ENCODE data around the gene RAB34. TPM values are rescaled to one million over a fixed set of nuclear protein-coding genes. Genes with fewer than 3 reads are reported as not detected.

The RAB34 gene
- total and polyA plus RNA-seq, 9 of the 15 experiments (the other 6 are each of a cell fraction or from before 2014, with no cell fraction given) = 0.07 to 3.8 (median 0.46) TPM; not detected in 1

- TF ChIP-seq HDAC8 (tag; IDR thresholded peaks at IDR 0.05) = no peak
- TF ChIP-seq MXD1 (CRISPR knock-in tag; IDR thresholded peaks at IDR 0.05; ENCODE audit: borderline replicate concordance, poor library complexity, severe bottlenecking) = no peak
- TF ChIP-seq PHF20 (IDR thresholded peaks at IDR 0.05; ENCODE audit: partially characterized antibody) = peak; percentile 25
- peak; percentile 24 to 81 (median 57) for TF ChIP-seq YY1 (IDR thresholded peaks at IDR 0.05; ENCODE audit: borderline replicate concordance in 1 of 3, control insufficient read depth in 1 of 3, extremely low read depth in 1 of 3, insufficient read depth in 3 of 3, insufficient read length in 1 of 3, insufficient replicate concordance in 2 of 3, low read depth in 1 of 3, low read length in 2 of 3)
- no peak for TF ChIP-seq DNMT1 (IDR thresholded peaks at IDR 0.05)
- TF ChIP-seq E2F5 (CRISPR knock-in tag; IDR thresholded peaks at IDR 0.05) = no peak
- TF ChIP-seq HDGF (IDR thresholded peaks at IDR 0.05) = peak; percentile 77; the same call in 1 of the 2 replicates
- no peak for TF ChIP-seq ZBTB9 (CRISPR knock-in tag; IDR thresholded peaks at IDR 0.05)
- no peak for TF ChIP-seq ZNF174 (CRISPR knock-in tag; IDR thresholded peaks at IDR 0.05)
- TF ChIP-seq IRF1 (CRISPR knock-in tag; IDR thresholded peaks at IDR 0.05; ENCODE audit: borderline replicate concordance) = no peak
- 0 out of 2 replicates have a peak, but pooled peaks have one; percentile 24 for TF ChIP-seq KLF13 (tag; IDR thresholded peaks at IDR 0.05; ENCODE audit: borderline replicate concordance, low read depth)
- no peak for TF ChIP-seq ZNF764 (CRISPR knock-in tag; IDR thresholded peaks at IDR 0.05; ENCODE audit: low read depth)
- TF ChIP-seq ZNF395 (CRISPR knock-in tag; IDR thresholded peaks at IDR 0.05) = no peak
- TF ChIP-seq ZC3H4 (CRISPR knock-in tag; IDR thresholded peaks at IDR 0.05; ENCODE audit: borderline replicate concordance) = no peak
- TF ChIP-seq CBX3 (IDR thresholded peaks at IDR 0.05; ENCODE audit: borderline replicate concordance in 1 of 2, low read length in 2 of 2) = no peak; a peak in 1 of 3 replicates
- no peak for TF ChIP-seq KLF1 (tag; IDR thresholded peaks at IDR 0.05)
- TF ChIP-seq RFX5 (IDR thresholded peaks at IDR 0.05; ENCODE audit: low read depth, low read length) = no peak
- TF ChIP-seq NFIC (IDR thresholded peaks at IDR 0.05) = no peak
- no peak for TF ChIP-seq SREBF2 (CRISPR knock-in tag; IDR thresholded peaks at IDR 0.05)
- peak; percentile 73 to 78 for TF ChIP-seq NRF1 (conservative IDR thresholded peaks at IDR 0.05 in 1 of 2, IDR thresholded peaks at IDR 0.05 in 1 of 2)
- peak; percentile 15; the same call in 1 of the 2 replicates for TF ChIP-seq MTA3 (IDR thresholded peaks at IDR 0.05; ENCODE audit: borderline replicate concordance)
- TF ChIP-seq HDAC2 (IDR thresholded peaks at IDR 0.05) = no peak
- TF ChIP-seq ZNF583 (CRISPR knock-in tag; IDR thresholded peaks at IDR 0.05) = no peak
Observed at GRCh38 chr17:28712032-28712704, 5.5 kb downstream of the RAB34 start (continued).
